Stimulated activated CD4-positive, alpha-beta T cell treated with anti-CD3 and anti-CD28 coated beads, Interleukin-4, amount 100 ng/mL, for 4 hours (primary cell): ENCODE measurements around the gene PROSER2.
A peak's percentile ranks its signal among the peaks of the same experiment; 100 is the strongest.

Experiments used
- DNase-seq, 2 experiments: peaks; one replicate each; pipeline ENCODE4 v3.0.0-alpha.2; 2020

Gene PROSER2

DNA sequence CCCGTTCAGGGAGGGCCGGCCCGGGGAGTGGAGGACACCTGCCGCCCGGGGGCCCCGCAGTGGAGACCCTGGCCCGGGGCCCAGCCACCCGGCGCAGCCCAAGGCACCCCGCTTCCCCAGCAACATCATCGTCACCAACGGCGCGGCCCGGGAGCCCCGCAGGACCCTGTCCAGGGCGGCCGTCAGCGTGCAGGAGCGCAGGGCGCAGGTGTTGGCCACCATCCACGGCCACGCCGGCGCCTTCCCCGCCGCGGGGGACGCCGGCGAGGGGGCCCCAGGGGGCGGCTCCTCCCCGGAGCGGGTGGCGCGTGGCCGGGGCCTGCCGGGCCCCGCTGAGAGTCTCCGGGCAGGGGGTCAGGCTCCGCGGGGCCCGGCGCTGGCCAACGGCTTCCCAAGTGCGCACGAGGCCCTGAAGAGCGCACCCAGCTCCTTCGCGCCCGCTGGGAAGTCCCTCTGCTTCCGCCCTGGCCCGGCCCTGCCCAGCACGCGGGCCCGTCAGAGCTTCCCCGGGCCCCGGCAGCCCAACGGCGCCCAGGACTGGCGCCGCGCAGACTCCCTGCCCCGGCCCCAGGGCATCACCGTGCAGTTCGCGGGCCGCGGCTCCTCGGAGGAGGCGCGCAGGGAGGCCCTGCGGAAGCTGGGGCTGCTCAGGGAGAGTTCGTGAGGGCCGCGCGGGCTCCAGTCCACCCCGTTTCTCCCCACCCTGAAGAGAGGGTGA lies 46.7 kb downstream of the PROSER2 start:
- no peak for DNase-seq

DNA sequence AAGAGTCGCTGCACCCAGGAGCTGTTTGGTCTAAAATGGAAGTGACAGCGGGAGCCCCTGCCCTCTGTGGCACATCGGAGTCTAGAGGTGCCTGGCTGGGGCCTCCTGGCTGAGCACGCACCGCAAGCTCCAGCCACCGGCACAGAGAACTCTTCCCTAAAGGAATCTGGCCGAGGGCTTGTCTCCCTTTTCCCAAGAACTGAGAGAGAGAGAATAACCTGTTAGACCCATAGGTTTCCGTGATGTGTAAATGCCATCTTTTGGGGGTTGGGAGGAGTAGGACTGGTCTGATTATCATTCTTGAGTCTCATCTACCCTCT lies 47.3 kb downstream of the PROSER2 start:
- DNase-seq, result no peak

GRCh38 chr10:11870900-11871400 lies 47.8 kb downstream of the PROSER2 start:
- no peak for DNase-seq

- no peak for DNase-seq
Measured at GRCh38 chr10:11871466-11871865, 48.3 kb downstream of the PROSER2 start.

DNA sequence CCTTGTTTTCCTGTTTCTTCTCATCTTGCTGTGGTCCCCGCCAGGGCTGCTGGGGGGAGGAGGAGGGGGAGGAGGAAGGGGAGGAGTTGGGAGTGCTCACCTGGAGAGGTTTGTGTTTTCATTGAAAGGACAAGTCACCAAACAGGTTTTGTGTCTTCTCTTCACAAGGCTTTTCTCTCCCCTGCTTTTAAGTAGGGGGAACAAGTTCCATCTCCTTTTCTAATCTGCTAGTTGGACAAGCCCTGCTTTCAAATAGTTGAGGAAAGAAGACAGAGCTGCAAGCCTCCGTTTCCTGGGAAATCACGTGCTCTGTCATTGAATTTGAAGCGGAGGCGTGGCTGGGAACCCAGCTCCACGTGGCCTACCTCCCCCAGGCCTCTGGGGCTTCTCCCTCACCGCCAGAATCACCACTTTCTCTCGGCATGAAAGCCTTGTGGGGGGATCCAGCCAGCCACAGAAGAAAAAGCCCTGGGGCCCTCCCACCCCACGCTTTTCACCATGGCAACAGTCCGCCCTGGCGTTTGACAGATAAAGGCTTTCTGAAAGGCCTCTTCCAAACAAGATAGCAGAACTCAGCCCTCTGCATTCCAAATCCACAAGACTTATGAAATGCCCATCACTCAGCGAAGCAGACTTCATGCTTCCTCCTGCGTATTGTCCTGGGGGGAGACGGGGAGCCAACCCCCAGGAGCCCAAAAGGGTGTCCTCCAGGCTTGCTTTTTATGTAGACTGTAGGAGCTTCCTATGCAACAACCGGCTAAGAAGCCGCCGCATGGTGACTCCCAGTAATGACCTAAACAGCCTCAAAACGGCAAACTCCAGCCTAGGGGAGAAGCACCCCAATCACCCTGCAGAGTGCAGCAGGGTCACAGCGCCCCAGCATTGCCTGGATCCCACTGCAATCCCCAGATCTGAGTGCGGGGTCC lies 51.7 kb downstream of the PROSER2 start:
- DNase-seq, result peak; percentile 39 to 69

GRCh38 chr10:11875494-11876281 lies 52.5 kb downstream of the PROSER2 start:
- no peak for DNase-seq

- no peak for DNase-seq
Measured at GRCh38 chr10:11876324-11876723, 53.2 kb downstream of the PROSER2 start.

- DNase-seq, result no peak
Measured at GRCh38 chr10:11876805-11877590, 53.8 kb downstream of the PROSER2 start.

DNA sequence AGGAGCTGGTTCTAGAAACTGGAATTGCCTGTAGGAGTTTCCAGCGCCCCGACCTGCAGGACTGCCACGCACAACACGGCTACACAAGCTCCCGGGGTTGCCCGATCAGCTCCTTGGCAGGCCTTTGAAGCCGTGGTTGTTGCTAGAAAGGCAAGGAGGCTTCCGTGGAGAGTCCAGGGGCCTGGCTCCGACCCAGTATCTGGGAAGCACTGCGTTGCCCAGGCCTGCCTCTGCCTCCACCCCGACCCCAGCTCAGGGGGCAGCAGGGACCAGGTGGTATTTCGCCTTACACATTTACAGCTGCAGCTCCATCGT lies 54.4 kb downstream of the PROSER2 start:
- no peak for DNase-seq

- DNase-seq, result no peak
Measured at GRCh38 chr10:11878776-11879175, 55.6 kb downstream of the PROSER2 start.

- DNase-seq, result no peak
Measured at GRCh38 chr10:11879387-11880094, 56.4 kb downstream of the PROSER2 start.

GRCh38 chr10:11880151-11881029 lies 57.2 kb downstream of the PROSER2 start:
- DNase-seq, result no peak

- DNase-seq, result no peak
Measured at GRCh38 chr10:11881030-11881476, 57.9 kb downstream of the PROSER2 start.

DNA sequence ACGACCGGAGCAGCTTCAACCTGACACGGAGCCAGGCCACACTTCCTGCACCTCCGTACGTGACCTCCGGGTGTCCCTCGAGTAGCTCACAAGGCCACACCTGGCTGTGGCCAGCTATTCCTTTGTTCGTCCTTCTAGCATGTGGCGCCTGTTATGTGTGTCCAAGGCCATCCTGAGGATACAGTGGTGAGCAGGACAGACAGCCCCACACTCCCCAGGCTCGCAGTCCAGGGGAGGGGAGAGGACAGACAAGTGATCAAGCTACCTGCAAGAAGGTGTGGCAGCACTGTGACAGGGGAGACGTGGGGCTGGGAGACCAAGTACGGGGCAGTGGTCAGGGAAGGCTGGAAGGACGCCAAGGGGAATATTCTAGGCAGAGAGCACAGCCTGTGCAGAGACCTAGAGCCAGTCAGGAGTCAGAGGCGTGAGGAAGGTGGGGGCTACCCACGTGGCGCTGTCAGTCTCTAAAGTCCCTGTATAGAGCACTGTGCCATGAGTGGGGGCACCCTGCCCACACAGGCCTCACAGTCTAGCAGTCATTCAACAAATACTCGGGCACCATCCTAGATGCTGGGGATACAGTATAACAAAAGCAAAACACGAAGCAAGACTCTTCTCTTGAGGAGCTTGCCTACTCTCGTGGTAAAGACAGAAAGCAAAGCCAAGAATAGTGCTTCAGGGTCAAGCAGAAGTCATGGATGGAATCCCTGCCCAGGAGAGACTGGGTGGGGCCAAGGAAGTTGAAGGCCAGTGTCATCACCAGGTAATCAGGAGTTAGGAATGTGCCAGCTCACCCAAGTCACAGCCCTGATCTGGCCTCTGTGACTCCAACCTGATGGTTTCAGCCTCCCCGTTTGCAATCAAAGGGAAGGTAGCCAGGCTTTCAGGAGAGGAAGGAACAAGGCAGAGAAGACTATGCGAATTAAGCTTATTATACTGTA lies 58.6 kb downstream of the PROSER2 start:
- DNase-seq, result no peak

DNA sequence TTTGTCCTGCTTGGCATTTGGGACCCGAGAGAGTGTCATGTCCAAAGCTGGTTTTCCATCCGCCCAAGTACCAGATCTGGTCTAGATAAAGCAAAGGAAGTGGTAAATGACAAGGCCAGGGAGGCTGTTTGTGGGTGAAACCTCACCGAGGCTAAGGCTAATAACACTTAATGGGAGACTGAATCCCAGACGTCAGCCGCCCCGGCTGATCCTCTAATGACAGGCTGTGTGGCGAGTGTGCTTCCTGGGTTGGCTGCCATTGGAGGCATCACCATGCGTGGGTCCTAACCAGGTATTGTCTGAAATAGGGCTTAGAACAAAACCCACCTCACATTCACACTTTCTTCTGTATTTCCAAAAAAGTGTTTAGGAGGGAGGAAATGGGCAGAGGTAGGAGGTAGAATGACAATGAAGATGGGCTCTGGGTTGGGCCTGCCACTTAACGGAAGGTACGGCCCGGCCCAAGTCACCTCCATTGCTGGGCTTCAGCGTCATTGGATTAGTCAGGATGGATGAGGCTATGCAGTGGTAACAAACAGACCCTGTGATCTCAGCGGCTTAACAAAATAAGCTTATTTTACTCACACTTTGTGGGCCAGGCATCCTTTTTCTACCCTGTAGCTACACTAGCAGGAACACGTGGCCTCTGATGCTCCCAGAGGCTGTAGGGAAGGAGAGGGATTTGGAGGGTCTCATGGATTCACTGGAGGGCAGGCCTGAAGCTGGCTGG lies 59.7 kb downstream of the PROSER2 start:
- no peak for DNase-seq

- no peak for DNase-seq
Measured at GRCh38 chr10:11884706-11885423, 61.7 kb downstream of the PROSER2 start.

- DNase-seq, result no peak
Measured at GRCh38 chr10:11885437-11886137, 62.4 kb downstream of the PROSER2 start.

DNA sequence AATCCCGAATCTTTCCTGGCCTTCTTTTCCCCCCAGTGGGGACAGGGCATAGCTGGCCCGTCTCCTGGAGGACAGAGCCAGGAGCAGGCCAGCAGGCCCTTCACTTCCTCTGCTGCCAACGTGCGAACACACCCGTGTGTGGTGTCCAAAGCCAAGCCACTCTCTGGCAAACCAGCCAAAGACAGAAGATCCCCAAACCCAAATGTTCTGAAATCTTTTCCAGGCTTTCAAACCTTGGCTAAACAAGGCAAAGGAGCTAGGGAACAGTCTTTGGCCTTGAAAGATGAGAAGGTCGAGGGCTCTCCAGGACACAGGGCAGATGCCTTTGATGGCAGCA lies 63.0 kb downstream of the PROSER2 start:
- no peak for DNase-seq
